Left ventricle myocardium inferior (tissue), 1 donor: Measurements from ENCODE around the gene CHRM4. TPM values are rescaled to one million over a fixed set of nuclear protein-coding genes. Genes with fewer than 3 reads are reported as not detected.
"Not testable (repeated sequence)": the region's sequence is repeated elsewhere in the genome, so short reads cannot be mapped to it uniquely, and the experiment has no call there.

Experiments
- DNase-seq: peaks from one replicate; pipeline ENCODE4 v3.0.0-alpha.2; 2020
- H3K27ac ChIP-seq: fragments of 200-600 bp; replicated peaks from 2 replicates; pipeline ENCODE4 v1.8.0; 2021
- H3K27me3 ChIP-seq: fragments of 200-600 bp; 2 replicates; pipeline ENCODE4 v1.8.0; 2021; ENCODE audit warnings: low read depth
- H3K36me3 ChIP-seq: fragments of 200-600 bp; 2 replicates; pipeline ENCODE4 v1.8.0; 2021
- H3K4me1 ChIP-seq: fragments of 200-600 bp; 2 replicates; pipeline ENCODE4 v1.8.0; 2021
- H3K4me3 ChIP-seq: fragments of 200-600 bp; 2 replicates; pipeline ENCODE4 v1.8.0; 2021; ENCODE audit warnings: mild to moderate bottlenecking, moderate library complexity
- H3K9me3 ChIP-seq: fragments of 200-600 bp; replicated peaks from 2 replicates; pipeline ENCODE4 v1.8.0; 2021
- CTCF ChIP-seq: fragments of 200-600 bp; IDR thresholded peaks from 2 replicates; pipeline ENCODE4 v1.8.0; 2021; ENCODE audit warnings: antibody characterized with exemption, mild to moderate bottlenecking, borderline replicate concordance
- intact Hi-C: fragments of 100-400 bp; cut with micrococcal nuclease; formaldehyde crosslinking; loops from one replicate; pipeline ENCODE4 v1.11.0; 2022
- total RNA-seq: library from RNA; stranded (reverse); fragmentation: NEBNext Ultra II Directional; extraction: Animal tissue kit (Norgen Biotek cat#: 25700); gene quantifications from one replicate; pipeline ENCODE4 v1.2.1, GENCODE V29; 2021
- donor health status: DM: no; HTN: yes; CAD: no; lungs with severe emphysema.

CHRM4 gene
- total RNA-seq, 1 donor from 2014 or later: not detected

GRCh38 chr11:46380340-46381047 is 11.1 kb downstream of the CHRM4 start:
- H3K27ac ChIP-seq: peak overlapping the region; percentile 83
- DNase-seq: peak; percentile 76
- peaks cover 34% of the 10 kb centered on the region for H3K4me1 ChIP-seq
- H3K27me3 ChIP-seq: peaks cover 20% of the 10 kb centered on the region
- H3K4me3 ChIP-seq: peak overlapping the region; percentile 79
- no peaks in the 10 kb centered on the region for H3K9me3 ChIP-seq
- intact Hi-C loops: no loop called here
- TF ChIP-seq CTCF: no peak
- H3K36me3 ChIP-seq: peaks cover 28% of the 10 kb centered on the region

GRCh38 chr11:46379482-46380293 is 11.9 kb downstream of the CHRM4 start:
- DNase-seq, intact Hi-C loops: not testable (repeated sequence)
- H3K27ac ChIP-seq: peak overlapping the region; percentile 83

GRCh38 chr11:46378811-46379481 is 12.6 kb downstream of the CHRM4 start:
- peaks cover 15% of the 10 kb centered on the region for H3K27me3 ChIP-seq
- intact Hi-C loops: no loop called here
- no peak overlapping the region for H3K4me3 ChIP-seq
- no peak for DNase-seq
- no peaks in the 10 kb centered on the region for H3K9me3 ChIP-seq
- peak overlapping the region; percentile 83 for H3K27ac ChIP-seq
- H3K36me3 ChIP-seq: peaks cover 43% of the 10 kb centered on the region
- H3K4me1 ChIP-seq: peaks cover 34% of the 10 kb centered on the region
- no peak for TF ChIP-seq CTCF

More at GRCh38 chr11:46379482-46380293, 11.9 kb downstream of the CHRM4 start:
- H3K9me3 ChIP-seq: not testable (repeated sequence)
- peaks cover 34% of the 10 kb centered on the region for H3K4me1 ChIP-seq
- peak overlapping the region; percentile 79 for H3K4me3 ChIP-seq
- H3K27me3 ChIP-seq: peaks cover 15% of the 10 kb centered on the region
- peaks cover 36% of the 10 kb centered on the region for H3K36me3 ChIP-seq

GRCh38 chr11:46378296-46378695 is 13.3 kb downstream of the CHRM4 start:
- H3K27me3 ChIP-seq: peaks cover 15% of the 10 kb centered on the region
- intact Hi-C loops: no loop called here
- H3K4me1 ChIP-seq: peaks cover 34% of the 10 kb centered on the region
- no peak for TF ChIP-seq CTCF
- peaks cover 50% of the 10 kb centered on the region for H3K36me3 ChIP-seq
- no peaks in the 10 kb centered on the region for H3K9me3 ChIP-seq
- DNase-seq: no peak
- no peak overlapping the region for H3K27ac ChIP-seq
- H3K4me3 ChIP-seq: no peak overlapping the region

- no peak overlapping the region for H3K27ac ChIP-seq
- H3K36me3 ChIP-seq: peaks cover 53% of the 10 kb centered on the region
- no peak for TF ChIP-seq CTCF
- no peaks in the 10 kb centered on the region for H3K9me3 ChIP-seq
- no peak for DNase-seq
- H3K27me3 ChIP-seq: peaks cover 13% of the 10 kb centered on the region
- peaks cover 29% of the 10 kb centered on the region for H3K4me1 ChIP-seq
- H3K4me3 ChIP-seq: no peak overlapping the region
- intact Hi-C loops: no loop called here
Observed at GRCh38 chr11:46377831-46378230, 13.7 kb downstream of the CHRM4 start.
